Endothelial cell (in vitro differentiated cells): ENCODE data around the gene KANK2. TPM values are rescaled to one million over a fixed set of nuclear protein-coding genes. Genes with fewer than 3 reads are reported as not detected.

Source experiments
- DNase-seq: peaks from one replicate; pipeline ENCODE4 v3.0.0; 2021; ENCODE audit warnings: low spot score
- H3K27ac Mint-ChIP-seq: one replicate; pipeline ENCODE4 v1.8.0; 2021; ENCODE audit warnings: mixed read lengths, inconsistent platforms; ENCODE audit not compliant: unreplicated experiment
- H3K27me3 Mint-ChIP-seq: one replicate; pipeline ENCODE4 v1.8.0; 2021; ENCODE audit warnings: mild to moderate bottlenecking, moderate library complexity, mixed read lengths, inconsistent platforms; ENCODE audit not compliant: unreplicated experiment
- H3K36me3 Mint-ChIP-seq: one replicate; pipeline ENCODE4 v1.8.0; 2021; ENCODE audit warnings: mild to moderate bottlenecking, low read depth, mixed read lengths, inconsistent platforms; ENCODE audit not compliant: unreplicated experiment
- H3K4me1 Mint-ChIP-seq: one replicate; pipeline ENCODE4 v1.8.0; 2021; ENCODE audit warnings: mild to moderate bottlenecking, mixed read lengths, inconsistent platforms; ENCODE audit not compliant: unreplicated experiment
- H3K4me3 Mint-ChIP-seq: one replicate; pipeline ENCODE4 v1.8.0; 2021; ENCODE audit warnings: mild to moderate bottlenecking, mixed read lengths, inconsistent platforms; ENCODE audit not compliant: unreplicated experiment
- H3K9me3 Mint-ChIP-seq: one replicate; pipeline ENCODE4 v1.8.0; 2021; ENCODE audit warnings: mixed read lengths, inconsistent platforms; ENCODE audit not compliant: unreplicated experiment
- total RNA-seq: library from RNA; stranded (reverse); fragmentation: NEBNext Ultra II Directional; extraction: Animal tissue kit (Norgen Biotek cat#: 25700); gene quantifications from one replicate; pipeline ENCODE4 v1.2.1, GENCODE V29; 2021; ENCODE audit not compliant: unreplicated experiment
- TF ChIP-seq, protein P1 (sequence below): fragments of 200-600 bp; sonication (generic); IDR thresholded peaks from one replicate; pipeline ENCODE4 v1.5.0; 2021; ENCODE audit warnings: antibody characterized with exemption; ENCODE audit not compliant: unreplicated experiment

The KANK2 gene
- total RNA-seq, 1 donor from 2014 or later = 103 TPM

DNA sequence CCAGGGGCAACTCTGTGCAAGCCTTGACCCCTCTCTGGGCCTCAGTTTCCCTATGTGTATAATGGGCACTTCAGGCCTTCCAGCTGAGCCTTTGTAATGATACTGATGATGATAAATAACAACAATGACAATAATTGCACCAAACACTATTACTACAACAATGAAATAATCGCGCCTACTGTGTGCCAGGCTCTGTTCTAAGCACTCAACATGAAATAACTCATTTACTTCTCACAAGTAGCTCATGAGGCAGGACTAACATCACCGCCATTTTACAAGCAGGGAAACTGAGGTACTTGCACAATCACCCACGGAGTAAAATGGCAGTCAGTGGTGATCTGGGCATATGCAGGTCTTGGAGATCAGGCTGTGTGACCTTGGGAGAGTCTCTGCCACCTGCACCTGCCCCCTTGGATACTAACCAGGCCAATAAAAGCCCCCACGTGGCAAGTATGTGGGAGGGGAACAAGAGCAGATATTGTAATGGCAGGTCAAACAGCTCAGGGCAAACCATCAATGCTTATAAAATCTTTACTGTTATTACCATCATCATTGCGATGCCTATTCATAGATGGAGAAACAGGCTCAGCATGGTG is 41.5 kb upstream of the KANK2 start:
- no peak overlapping the region for H3K27ac Mint-ChIP-seq
- no peaks in the 10 kb centered on the region for H3K9me3 Mint-ChIP-seq
- peak overlapping the region; percentile 81 for H3K4me3 Mint-ChIP-seq
- H3K4me1 Mint-ChIP-seq = peaks cover 18% of the 10 kb centered on the region
- peaks cover 74% of the 10 kb centered on the region for H3K36me3 Mint-ChIP-seq
- TF ChIP-seq, protein P1, sequence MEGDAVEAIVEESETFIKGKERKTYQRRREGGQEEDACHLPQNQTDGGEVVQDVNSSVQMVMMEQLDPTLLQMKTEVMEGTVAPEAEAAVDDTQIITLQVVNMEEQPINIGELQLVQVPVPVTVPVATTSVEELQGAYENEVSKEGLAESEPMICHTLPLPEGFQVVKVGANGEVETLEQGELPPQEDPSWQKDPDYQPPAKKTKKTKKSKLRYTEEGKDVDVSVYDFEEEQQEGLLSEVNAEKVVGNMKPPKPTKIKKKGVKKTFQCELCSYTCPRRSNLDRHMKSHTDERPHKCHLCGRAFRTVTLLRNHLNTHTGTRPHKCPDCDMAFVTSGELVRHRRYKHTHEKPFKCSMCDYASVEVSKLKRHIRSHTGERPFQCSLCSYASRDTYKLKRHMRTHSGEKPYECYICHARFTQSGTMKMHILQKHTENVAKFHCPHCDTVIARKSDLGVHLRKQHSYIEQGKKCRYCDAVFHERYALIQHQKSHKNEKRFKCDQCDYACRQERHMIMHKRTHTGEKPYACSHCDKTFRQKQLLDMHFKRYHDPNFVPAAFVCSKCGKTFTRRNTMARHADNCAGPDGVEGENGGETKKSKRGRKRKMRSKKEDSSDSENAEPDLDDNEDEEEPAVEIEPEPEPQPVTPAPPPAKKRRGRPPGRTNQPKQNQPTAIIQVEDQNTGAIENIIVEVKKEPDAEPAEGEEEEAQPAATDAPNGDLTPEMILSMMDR = no peak
- H3K27me3 Mint-ChIP-seq = peaks cover 18% of the 10 kb centered on the region
- no peak for DNase-seq

DNA sequence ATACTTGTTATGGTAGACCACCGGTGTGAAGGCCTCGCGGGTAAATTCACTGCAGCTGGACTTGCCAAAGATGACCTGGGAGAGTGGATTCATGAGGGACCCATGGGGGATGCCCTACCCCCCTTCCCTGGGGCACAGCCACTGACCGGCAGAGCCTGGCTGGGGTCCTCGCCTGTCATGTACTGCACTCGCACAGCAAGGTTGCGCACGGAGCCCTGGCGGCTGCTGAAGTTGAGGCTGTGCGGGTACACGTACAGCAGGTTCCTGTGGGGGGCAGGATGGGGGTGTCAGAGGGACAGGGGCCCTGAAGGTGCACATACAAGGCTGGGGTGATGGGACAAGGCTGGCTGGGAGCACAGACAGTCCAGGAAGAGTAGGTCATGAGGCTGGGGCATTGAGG is 40.7 kb upstream of the KANK2 start:
- Mint-ChIP-seq H3K36me3 (peaks cover 74% of the 10 kb centered on the region), H3K4me3 (no peak overlapping the region), H3K27me3 (peaks cover 14% of the 10 kb centered on the region), H3K9me3 (no peaks in the 10 kb centered on the region), H3K27ac (no peak overlapping the region), H3K4me1 (peaks cover 14% of the 10 kb centered on the region)
- TF ChIP-seq, protein P1 = no peak
- DNase-seq = no peak

DNA sequence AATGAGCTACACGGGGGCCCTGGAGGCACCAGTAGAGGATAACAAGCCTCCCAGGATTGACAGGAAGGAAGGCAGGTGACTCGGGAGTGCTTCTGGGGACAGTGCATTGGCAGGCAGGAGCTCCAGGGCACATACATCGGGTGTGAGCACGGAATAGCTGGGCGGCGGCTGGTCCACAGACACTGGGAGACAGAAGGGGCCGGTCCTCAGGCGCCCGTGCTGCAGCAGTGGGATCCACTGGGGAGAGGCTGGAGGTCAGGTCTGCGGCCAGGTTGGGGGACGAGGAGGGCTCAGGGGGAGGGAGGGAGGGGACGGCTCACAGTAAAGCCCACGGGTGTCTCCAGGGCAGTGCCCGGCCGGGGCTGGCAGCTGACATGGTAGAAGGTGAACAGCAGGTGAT is 40.0 kb upstream of the KANK2 start:
- Mint-ChIP-seq H3K27me3 (peaks cover 10% of the 10 kb centered on the region), H3K9me3 (no peaks in the 10 kb centered on the region), H3K27ac (no peak overlapping the region), H3K4me3 (peak overlapping the region; percentile 66), H3K4me1 (peaks cover 14% of the 10 kb centered on the region), H3K36me3 (peaks cover 72% of the 10 kb centered on the region)
- no peak for DNase-seq
- TF ChIP-seq, protein P1 = no peak

DNA sequence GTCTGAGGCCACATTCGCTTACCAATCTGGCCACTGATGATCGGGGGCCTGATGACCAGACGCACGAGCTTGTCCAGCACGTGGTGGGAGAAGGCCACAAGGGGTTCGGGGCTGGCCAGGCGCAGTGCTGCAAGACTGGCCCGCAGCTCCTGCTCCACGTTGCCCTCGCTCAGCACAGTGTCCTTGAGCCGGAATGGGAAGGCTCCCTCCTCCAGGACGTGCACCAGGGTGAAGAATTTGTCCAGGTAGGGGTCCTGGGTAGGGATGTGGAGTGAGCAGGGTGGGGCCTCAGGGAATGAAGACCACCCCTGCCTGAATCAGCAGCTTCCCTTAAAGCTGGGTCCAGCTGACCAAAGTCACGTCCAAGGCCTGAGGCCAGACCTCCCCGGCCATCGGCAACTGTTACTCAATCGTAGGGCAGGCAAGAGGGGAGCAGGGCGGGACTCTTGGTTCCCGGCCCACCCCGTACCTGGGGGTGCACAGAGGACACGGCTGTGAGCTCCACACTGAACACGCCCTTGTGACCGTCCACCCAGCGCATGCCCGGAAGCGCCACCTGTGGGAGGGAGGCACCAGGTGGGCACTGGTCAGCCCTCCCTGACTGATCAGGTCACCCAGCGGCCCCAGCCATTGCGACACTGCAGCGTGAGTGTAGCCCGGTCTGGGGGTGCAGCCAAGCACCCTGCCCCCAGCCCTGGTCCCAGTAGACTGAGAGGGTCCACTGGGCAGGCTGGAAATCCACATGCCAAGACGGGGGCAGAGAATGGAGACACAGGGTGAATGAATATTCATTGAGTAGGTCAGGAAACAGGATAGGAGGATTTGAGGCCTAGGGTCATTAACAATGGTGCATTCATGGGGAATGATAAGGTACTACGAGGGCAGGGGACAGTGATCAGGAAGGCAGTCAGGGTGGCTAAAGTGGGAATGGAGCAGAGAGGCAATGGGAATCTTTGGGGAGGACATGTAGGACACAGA is 39.3 kb upstream of the KANK2 start:
- DNase-seq = no peak
- Mint-ChIP-seq H3K9me3 (no peaks in the 10 kb centered on the region), H3K27ac (no peak overlapping the region), H3K36me3 (peaks cover 71% of the 10 kb centered on the region), H3K27me3 (peaks cover 10% of the 10 kb centered on the region), H3K4me1 (peaks cover 14% of the 10 kb centered on the region), H3K4me3 (peak overlapping the region; percentile 66)
- TF ChIP-seq, protein P1 = no peak
